HL-60 (cell line): Measurements from ENCODE around the gene KAZALD1.

Experiments
- REST ChIP-seq: IDR thresholded peaks from 2 replicates; pipeline ENCODE4 v1.6.1; 2012; ENCODE audit warnings: low read depth; ENCODE audit not compliant: insufficient replicate concordance
- TF ChIP-seq, protein P1 (sequence below): IDR thresholded peaks from one replicate; pipeline ENCODE4 v1.5.1; 2011; ENCODE audit warnings: low read length, control low read depth, inconsistent platforms; ENCODE audit not compliant: insufficient read depth

GRCh38 chr10:101043363-101043707 is 18.5 kb upstream of the KAZALD1 start:
- TF ChIP-seq, protein P1, sequence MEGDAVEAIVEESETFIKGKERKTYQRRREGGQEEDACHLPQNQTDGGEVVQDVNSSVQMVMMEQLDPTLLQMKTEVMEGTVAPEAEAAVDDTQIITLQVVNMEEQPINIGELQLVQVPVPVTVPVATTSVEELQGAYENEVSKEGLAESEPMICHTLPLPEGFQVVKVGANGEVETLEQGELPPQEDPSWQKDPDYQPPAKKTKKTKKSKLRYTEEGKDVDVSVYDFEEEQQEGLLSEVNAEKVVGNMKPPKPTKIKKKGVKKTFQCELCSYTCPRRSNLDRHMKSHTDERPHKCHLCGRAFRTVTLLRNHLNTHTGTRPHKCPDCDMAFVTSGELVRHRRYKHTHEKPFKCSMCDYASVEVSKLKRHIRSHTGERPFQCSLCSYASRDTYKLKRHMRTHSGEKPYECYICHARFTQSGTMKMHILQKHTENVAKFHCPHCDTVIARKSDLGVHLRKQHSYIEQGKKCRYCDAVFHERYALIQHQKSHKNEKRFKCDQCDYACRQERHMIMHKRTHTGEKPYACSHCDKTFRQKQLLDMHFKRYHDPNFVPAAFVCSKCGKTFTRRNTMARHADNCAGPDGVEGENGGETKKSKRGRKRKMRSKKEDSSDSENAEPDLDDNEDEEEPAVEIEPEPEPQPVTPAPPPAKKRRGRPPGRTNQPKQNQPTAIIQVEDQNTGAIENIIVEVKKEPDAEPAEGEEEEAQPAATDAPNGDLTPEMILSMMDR, result no peak
- TF ChIP-seq REST, result no peak
